Motor neuron (in vitro differentiated cells): ENCODE results near the gene FGFR2. TPM values are rescaled to one million over a fixed set of nuclear protein-coding genes. Genes with fewer than 3 reads are reported as not detected.

Experiments used
- ATAC-seq, 8 experiments: fragments of 200-7000 bp; cut with Tn5 transposase; replicated peaks in 6 of 8; 2 replicates each; pipeline ENCODE4 v1.8.0; 2021; ENCODE audit warnings: mild to moderate bottlenecking in 8 of 8, moderate library complexity in 8 of 8
- H3K27ac ChIP-seq, 2 donors: fragments of 250-450 bp; sonication (Bioruptor Pico); 2 replicates each; pipeline ENCODE4 v1.9.0; 2021; ENCODE audit warnings: antibody characterized with exemption in 2 of 2, mild to moderate bottlenecking in 2 of 2, moderate library complexity in 1 of 2
- H3K4me1 ChIP-seq, 2 donors: fragments of 250-450 bp; sonication (Bioruptor Pico); replicated peaks in 1 of 2; 2 replicates each; pipeline ENCODE4 v1.6.1; 2021; ENCODE audit warnings: antibody characterized with exemption in 2 of 2, mild to moderate bottlenecking in 2 of 2, moderate library complexity in 1 of 2
- H3K4me3 ChIP-seq, 5 donors: fragments of 250-450 bp; sonication (Bioruptor Pico); 2 replicates each; pipeline ENCODE4 v1.9.0; 2021; ENCODE audit warnings: antibody characterized with exemption in 5 of 5, mild to moderate bottlenecking in 5 of 5, moderate library complexity in 4 of 5
- WGBS, 10 experiments: fragments of 450-650 bp; shearing (Covaris generic); methylation state at CpG; one replicate each; pipeline ENCODE4 v1.0.0; 2022; 5-methylcytosine and 5-hydroxymethylcytosine counted together
- in situ Hi-C, 9 experiments: fragments of 400-800 bp; cut with MboI; loops; one replicate each; pipeline ENCODE4 v1.15.0; 2021; ENCODE audit warnings: low sequenced_read_pairs in 9 of 9, low pct_unique_long_range_greater_than_20kb in 2 of 9; ENCODE audit not compliant: unreplicated experiment in 9 of 9
- total RNA-seq, 8 experiments: library from RNA; unstranded; fragments of 300-600 nt; gene quantifications; 2 replicates each; pipeline versions ENCODE4 v1.2.3 to v1.2.4, GENCODE V29; 2022

FGFR2 gene
- total RNA-seq, 8 experiments from 2014 or later = 0.20 to 100.0 (median 32.4) TPM

DNA sequence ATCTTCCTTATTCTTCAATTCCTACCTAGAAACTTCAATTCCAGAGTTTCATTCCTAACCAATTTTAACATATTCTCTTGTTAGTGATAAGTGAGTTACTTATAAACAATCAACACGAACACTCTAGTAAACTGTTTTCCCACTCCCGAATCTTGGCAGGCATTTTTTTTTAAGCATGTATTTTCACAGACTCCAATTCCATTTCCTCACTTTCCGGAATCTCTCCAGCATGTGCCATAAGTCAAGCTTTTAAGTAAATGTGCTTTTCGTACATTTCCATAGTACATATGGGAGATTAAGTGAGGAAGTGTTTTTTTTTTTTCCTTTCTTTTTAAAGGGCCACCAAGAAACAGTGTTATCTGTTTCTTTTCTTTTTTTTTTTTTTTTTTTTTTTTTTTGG is 89.1 kb downstream of the FGFR2 start:
- Histone ChIP-seq H3K4me1 (no peaks in the 10 kb centered on the region), H3K4me3 (no peak overlapping the region), H3K27ac (no peak overlapping the region)
- in situ Hi-C loops = no loop called here
- 19 to 100% (median 91%) methylated on average over 2 to 4 of the region's 4 CpGs; no CpG with 5 or more reads in 1 of the 10 experiments for WGBS, 10 experiments
- ATAC-seq = peak in 1 of 8 experiments; percentile 22

DNA sequence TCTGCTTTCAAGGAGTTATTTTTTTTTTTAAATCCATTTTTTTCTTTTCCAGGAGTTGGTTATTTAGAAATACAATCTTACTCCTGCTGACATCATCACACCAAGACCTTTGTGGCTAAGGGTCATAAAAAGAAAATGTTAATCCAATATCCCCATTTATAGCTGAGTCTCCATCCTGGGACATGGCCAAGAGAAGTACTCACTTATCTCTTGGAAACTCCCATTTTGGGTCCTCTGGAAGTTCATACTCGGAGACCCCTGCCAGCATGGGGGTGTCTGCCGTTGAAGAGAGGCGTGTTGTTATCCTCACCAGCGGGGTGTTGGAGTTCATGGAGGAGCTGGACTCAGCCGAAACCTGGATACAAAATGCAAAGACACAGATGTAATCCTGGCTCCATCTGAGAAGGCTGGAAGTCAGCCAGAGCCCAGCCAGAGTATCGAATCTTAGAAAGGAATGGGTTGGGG is 94.6 kb downstream of the FGFR2 start:
- 12 to 100% (median 92%) methylated on average over 1 to 6 of the region's 6 CpGs; no CpG with 5 or more reads in 1 of the 10 experiments for WGBS, 10 experiments
- Histone ChIP-seq H3K4me1 (no peaks in the 10 kb centered on the region), H3K27ac (no peak overlapping the region), H3K4me3 (no peak overlapping the region)
- ATAC-seq = no peak
- in situ Hi-C loops = no loop called here

DNA sequence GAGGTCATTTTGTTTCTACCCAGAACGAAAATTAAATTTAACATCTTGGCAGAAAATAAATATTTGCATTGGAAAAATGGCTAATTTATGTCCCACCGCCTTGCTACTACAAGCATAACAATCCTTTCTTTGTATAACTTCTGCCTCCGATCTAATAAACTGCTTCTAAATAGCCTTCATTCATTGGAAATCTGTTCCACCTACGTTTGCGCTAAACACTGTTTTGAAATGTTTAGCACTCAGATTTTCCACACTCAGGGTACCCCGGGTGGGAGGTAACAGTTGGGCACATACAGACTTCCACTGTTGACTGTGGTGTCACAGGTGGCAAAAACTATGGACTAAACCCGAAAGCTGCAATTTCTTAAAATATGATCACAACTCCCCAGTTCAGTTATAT is 96.4 kb downstream of the FGFR2 start:
- Histone ChIP-seq H3K27ac (no peak overlapping the region), H3K4me1 (no peaks in the 10 kb centered on the region), H3K4me3 (no peak overlapping the region)
- WGBS, 10 experiments = 20 to 100% (median 92%) methylated on average over 1 to 7 of the region's 7 CpGs; no CpG with 5 or more reads in 1 of the 10 experiments
- ATAC-seq = no peak
- in situ Hi-C loops = no loop called here

DNA sequence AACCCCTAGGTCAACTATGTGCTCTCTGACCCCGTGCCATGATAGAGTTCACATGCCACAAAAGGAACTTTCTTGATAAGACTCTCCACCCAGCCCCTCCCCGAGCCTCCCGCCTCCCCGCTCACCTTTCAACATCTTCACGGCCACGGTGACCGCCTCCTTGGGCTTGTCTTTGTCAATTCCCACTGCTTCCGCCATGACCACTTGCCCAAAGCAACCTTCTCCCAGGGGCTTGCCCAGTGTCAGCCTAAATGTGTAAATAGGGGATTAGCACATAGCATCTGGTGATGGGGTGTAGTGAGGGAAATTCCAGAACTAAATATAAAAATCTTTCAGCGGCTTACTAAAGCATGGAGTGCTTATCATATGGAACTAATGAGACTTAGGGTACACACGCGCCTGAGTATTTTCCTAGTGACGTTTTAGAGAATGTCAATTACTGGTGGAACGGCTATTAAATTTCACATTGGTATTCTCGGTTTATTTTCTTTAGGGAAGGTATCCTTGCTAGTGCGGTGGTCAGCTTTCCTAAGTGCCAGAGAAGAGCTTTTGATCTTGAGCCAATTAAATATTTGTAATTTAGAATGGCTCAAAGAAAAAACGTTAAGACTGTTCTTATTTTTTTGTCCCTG is 97.4 kb downstream of the FGFR2 start:
- Histone ChIP-seq H3K4me1 (no peaks in the 10 kb centered on the region), H3K4me3 (no peak overlapping the region), H3K27ac (no peak overlapping the region)
- peak in 2 of 8 experiments; percentile 21 to 61 for ATAC-seq
- in situ Hi-C loops = no loop called here
- 33 to 100% (median 81%) methylated on average over 1 to 13 of the region's 16 CpGs for WGBS, 10 experiments

DNA sequence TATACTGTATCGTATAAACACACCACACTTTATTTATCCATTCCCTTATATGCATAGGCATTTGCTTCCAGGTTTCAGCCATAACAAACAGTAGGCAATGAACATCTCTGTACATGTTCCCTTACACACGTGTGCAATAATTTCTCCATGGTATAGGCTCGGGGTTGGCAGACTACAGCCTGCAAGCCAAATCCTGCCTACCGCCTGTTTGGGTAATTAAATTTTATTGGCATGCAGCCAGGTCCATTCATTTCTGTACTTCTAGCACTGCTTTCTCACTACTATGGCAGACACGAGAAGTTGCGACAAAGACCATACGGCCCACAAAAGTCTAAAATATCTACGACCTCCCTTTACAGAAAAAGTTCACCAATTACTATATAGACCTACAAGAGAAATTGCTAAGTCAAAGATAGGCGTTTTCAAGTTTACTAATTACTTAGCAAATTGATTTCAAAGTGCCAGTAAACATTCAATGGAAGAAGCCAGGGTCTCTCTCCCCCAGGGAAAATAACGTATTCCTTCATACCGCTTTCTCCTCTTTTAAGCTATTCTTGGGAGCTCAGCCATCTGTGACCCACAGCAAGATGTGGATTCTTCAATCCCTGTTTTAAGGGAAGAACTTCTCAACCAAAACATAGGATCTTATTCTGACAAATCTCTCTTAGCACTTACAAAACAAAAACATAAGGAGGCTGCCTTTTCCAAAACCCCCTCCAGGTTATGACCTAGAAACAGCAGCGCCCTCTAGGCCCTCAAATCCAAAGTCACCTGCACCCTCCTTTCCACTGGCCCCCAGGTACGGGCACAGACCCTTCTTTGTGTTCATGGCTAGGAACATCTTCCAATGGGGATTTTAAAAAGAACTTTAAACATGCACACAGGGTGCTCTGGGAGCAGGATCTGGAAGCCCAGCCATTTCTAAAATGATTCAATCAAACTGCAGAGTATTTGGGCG is 100.5 kb downstream of the FGFR2 start:
- Histone ChIP-seq H3K4me3 (no peak overlapping the region), H3K4me1 (peaks cover 0 to 2% of the 10 kb centered on the region in 2 donors), H3K27ac (no peak overlapping the region)
- WGBS, 10 experiments = 50 to 100% (median 89%) methylated on average over 2 to 11 of the region's 14 CpGs; no CpG with 5 or more reads in 1 of the 10 experiments
- no peak for ATAC-seq
- in situ Hi-C loops = no loop called here

DNA sequence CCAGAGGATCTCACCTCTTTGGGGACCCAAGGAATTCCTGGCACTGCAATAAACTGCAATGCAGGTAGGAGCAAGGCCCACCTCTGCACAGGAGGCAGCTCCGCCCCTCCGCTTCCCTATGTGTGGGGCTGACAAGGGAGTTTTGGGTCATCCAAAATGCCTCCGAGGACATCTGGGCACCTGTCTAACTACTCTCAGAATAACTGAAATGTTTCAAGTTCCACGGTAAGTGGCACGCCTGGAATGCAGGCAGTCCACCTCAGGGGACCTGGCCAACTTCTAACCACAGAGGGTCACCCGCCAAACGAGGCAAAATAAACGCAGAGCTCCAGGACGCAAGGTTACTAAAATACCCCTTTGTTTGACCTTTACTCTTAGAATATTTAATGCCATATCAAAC is 102.5 kb downstream of the FGFR2 start:
- ATAC-seq = no peak
- no peak overlapping the region for H3K4me3 ChIP-seq
- H3K4me1 ChIP-seq = peaks cover 0 to 2% of the 10 kb centered on the region in 2 donors
- in situ Hi-C loops = no loop called here
- 58 to 100% (median 94%) methylated on average over 1 to 6 of the region's 9 CpGs; no CpG with 5 or more reads in 5 of the 10 experiments for WGBS, 10 experiments
- no peak overlapping the region for H3K27ac ChIP-seq

DNA sequence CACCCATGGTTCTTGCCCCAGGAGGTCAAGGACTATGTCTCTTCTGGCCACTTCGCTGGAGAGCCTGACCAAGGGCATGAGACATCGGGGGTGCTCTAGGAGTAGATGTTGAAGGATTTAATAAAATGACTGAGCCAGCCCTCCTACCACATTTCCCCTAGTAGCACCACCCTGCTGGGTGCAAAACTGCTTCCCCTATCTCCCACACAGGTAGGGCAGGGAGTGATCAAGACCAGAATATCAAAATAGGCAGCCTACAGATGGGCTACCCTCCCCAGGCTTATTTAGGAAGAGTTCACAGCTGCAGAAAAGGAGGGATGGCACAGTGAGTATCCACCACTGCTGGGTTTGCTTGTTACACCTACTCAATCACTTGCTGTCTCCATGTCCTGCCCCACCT is 103.9 kb downstream of the FGFR2 start:
- ATAC-seq = no peak
- Histone ChIP-seq H3K4me1 (peaks cover 0 to 2% of the 10 kb centered on the region in 2 donors), H3K27ac (no peak overlapping the region), H3K4me3 (no peak overlapping the region)
- in situ Hi-C loops = no loop called here
- 20 to 100% (median 92%) methylated on average over 1 to 2 of the region's 2 CpGs; no CpG with 5 or more reads in 6 of the 10 experiments for WGBS, 10 experiments

DNA sequence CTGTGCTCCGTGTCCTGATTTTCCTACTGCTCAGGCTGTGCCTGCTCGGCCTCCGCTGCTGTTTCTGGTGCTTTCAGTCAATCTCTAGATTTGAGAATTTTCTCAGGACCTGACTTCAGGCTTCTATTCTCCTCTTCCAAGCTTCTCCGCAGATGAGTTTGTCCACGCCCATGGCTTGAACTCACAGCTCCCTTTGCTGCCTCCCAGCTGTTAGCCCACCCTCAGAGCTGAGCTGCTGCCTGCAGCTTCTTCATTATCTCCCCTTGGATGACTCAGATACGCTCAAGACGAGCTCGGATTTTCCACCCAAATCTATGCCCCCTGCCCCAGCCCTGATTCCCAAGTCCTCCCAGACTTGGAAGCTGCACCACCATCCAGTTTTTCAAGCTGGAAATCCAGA is 104.7 kb downstream of the FGFR2 start:
- Histone ChIP-seq H3K4me3 (no peak overlapping the region), H3K27ac (no peak overlapping the region), H3K4me1 (peaks cover 0 to 2% of the 10 kb centered on the region in 2 donors)
- 15 to 100% (median 83%) methylated on average over 1 to 7 of the region's 8 CpGs; no CpG with 5 or more reads in 2 of the 10 experiments for WGBS, 10 experiments
- no peak for ATAC-seq
- in situ Hi-C loops = no loop called here

DNA sequence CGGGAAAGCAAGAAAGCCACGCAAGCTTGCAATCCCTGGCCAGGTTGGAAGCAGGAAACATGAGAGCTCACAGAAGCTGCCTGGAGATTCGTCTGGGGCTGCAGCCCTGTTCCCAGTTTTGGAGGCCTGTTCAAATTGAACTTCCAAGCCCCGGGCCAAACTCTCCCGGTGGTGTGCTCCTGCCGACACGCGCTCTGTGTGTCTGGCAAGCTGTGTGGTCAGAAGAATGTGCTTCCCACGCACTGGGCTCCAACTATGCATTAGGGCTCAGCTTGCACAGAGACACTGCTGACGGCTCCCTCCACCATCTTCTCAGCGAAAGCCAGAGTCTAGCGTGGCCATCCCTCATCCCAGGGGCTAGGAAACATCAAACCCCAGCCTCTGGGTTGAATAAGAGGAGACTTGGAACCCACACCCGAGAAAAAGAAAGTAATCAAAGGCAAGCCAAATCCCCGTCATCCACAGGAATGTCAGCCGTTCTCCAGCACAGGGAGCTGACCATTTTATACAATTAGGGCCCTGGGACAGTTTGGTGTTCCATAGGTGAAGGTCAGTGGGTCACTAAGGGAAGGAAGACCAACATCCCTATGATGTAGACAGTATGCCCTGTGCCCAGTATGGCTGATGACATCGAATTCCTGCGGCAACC is 107.2 kb downstream of the FGFR2 start:
- peaks cover 0 to 2% of the 10 kb centered on the region in 2 donors for H3K4me1 ChIP-seq
- H3K4me3 ChIP-seq = no peak overlapping the region
- in situ Hi-C loops = no loop called here
- peak in 1 of 8 experiments; percentile 45 for ATAC-seq
- WGBS, 10 experiments = 7 to 98% (median 78%) methylated on average over 1 to 12 of the region's 17 CpGs
- H3K27ac ChIP-seq = no peak overlapping the region

DNA sequence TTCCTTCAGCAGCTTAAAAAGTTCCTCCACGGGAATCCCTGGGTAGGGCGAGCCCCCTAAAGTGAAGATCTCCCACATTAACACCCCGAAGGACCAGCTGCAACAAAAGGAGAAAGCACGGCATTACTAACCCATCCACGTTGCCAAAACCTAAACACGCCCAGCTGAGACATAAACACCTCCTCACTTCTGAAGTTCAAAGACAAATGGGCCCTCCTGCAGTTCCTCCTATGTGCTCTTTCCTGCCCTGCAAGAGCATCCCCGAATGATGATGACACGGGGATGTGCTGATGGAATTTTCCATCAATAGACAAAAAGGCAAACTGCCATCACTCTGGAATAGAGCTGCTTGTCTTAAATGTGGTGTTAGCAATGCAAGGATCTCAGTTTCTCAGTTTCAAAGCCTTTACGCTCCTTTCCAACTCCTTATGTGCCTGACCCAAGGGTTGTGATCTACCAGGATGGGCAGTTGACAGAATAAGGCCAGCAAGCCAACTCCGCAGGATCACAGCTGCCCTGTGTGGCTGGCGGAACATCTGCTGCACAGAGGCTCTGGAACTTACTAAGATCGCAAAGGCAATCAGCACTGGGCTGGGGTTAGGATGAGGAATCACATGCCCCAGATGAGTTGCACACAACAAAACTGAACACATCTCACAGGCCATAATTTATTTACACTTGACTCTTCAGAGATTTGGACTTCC is 112.7 kb downstream of the FGFR2 start:
- no peak overlapping the region for H3K4me3 ChIP-seq
- ATAC-seq = no peak
- 5 to 100% (median 87%) methylated on average over 1 to 9 of the region's 12 CpGs for WGBS, 10 experiments
- no peaks in the 10 kb centered on the region for H3K4me1 ChIP-seq
- in situ Hi-C loops = no loop called here
- no peak overlapping the region for H3K27ac ChIP-seq

DNA sequence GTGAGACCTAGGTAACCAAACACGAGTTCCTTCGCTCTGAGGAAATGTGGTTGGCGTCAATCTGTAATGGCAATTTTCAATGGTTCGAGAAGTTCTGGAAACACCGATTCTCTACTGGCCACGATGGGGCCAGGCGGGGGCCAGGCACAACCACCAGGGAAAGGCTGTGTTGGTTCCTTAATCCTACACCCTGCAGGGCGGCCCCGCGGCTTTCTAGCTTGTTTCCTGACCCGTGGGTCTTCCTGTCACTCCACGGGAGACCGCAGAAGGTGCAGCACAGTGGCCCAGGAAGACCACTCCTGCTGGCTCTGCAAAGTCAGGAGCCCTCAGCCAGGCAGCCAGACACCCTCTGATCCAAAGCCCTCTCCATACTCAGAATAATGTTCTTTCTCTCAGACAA is 113.4 kb downstream of the FGFR2 start:
- no peak overlapping the region for H3K27ac ChIP-seq
- ATAC-seq = no peak
- in situ Hi-C loops = no loop called here
- H3K4me3 ChIP-seq = no peak overlapping the region
- 20 to 100% (median 93%) methylated on average over 1 to 9 of the region's 13 CpGs; no CpG with 5 or more reads in 4 of the 10 experiments for WGBS, 10 experiments
- H3K4me1 ChIP-seq = no peaks in the 10 kb centered on the region

DNA sequence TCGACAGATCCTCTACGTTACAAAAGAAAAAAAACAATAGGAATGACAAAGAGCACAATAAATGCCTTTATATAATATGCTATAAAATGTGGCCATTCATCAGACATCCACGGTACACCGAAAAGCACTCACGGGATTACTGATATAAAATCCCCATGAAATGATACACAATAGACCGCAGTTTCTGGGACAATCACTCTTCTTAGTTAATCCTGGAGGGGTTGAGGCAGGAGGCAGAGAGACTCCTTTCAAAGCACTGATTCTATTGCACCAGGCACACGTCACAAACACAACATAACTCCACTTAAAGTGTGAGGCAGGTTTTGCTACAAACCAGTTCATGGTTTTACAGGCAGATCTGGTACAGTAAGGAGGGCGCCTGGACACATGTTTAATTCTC is 113.8 kb downstream of the FGFR2 start:
- no peak for ATAC-seq
- in situ Hi-C loops = no loop called here
- no peak overlapping the region for H3K27ac ChIP-seq
- WGBS, 10 experiments = 23 to 100% (median 92%) methylated on average over 1 to 7 of the region's 8 CpGs; no CpG with 5 or more reads in 1 of the 10 experiments
- no peaks in the 10 kb centered on the region for H3K4me1 ChIP-seq
- H3K4me3 ChIP-seq = no peak overlapping the region
